GM03348 (cell line): Measurements from ENCODE around the gene RUVBL2.
A peak's percentile ranks its signal among the peaks of the same experiment; 100 is the strongest.

Experiments
- DNase-seq: peaks from one replicate; pipeline ENCODE4 v3.0.0; 2012; ENCODE audit warnings: low spot score

RUVBL2 gene

GRCh38 chr19:48989701-48990291 lies 3.9 kb upstream of the RUVBL2 start:
- DNase-seq = no peak

GRCh38 chr19:48990400-48990799 lies 3.3 kb upstream of the RUVBL2 start:
- DNase-seq = no peak

- no peak for DNase-seq
Observed at GRCh38 chr19:48991011-48991609, 2.6 kb upstream of the RUVBL2 start.

- DNase-seq = peak; percentile 92
Observed at GRCh38 chr19:48991873-48992580, 1.7 kb upstream of the RUVBL2 start.

GRCh38 chr19:48992581-48993174 lies 1.0 kb upstream of the RUVBL2 start:
- DNase-seq = no peak

- no peak for DNase-seq
Observed at GRCh38 chr19:48994035-48994386, 324 bp downstream of the RUVBL2 start.

- peak; percentile 61 for DNase-seq
Observed at GRCh38 chr19:48997972-48998371, 4.3 kb downstream of the RUVBL2 start.

GRCh38 chr19:48999481-49000325 lies 6.0 kb downstream of the RUVBL2 start:
- peak; percentile 67 for DNase-seq

- DNase-seq = no peak
Observed at GRCh38 chr19:49004133-49004532, 10.4 kb downstream of the RUVBL2 start.

- no peak for DNase-seq
Observed at GRCh38 chr19:49004964-49005614, 11.4 kb downstream of the RUVBL2 start.

GRCh38 chr19:49006905-49007304 lies 13.2 kb downstream of the RUVBL2 start:
- no peak for DNase-seq

GRCh38 chr19:49009828-49010227 lies 16.1 kb downstream of the RUVBL2 start:
- no peak for DNase-seq

- no peak for DNase-seq
Observed at GRCh38 chr19:49010453-49010852, 16.8 kb downstream of the RUVBL2 start.

- no peak for DNase-seq
Observed at GRCh38 chr19:49011194-49011593, 17.5 kb downstream of the RUVBL2 start.

GRCh38 chr19:49014123-49014869 lies 20.6 kb downstream of the RUVBL2 start:
- DNase-seq = no peak

- no peak for DNase-seq
Observed at GRCh38 chr19:49014870-49015255, 21.2 kb downstream of the RUVBL2 start.

GRCh38 chr19:49016067-49016839 lies 22.6 kb downstream of the RUVBL2 start:
- no peak for DNase-seq

- DNase-seq = no peak
Observed at GRCh38 chr19:49017041-49017665, 23.5 kb downstream of the RUVBL2 start, which contains the start of gene LHB. Gene LHB, minus strand, starts transcription at chr19:49017091. Its CDS starts 10 bp downstream, at chr19:49017081.

- peak; percentile 89 for DNase-seq
Observed at GRCh38 chr19:49017666-49018351, 24.1 kb downstream of the RUVBL2 start.
